MM.1S (cell line): ENCODE results near the gene VPS35L.

Experiments
- DNase-seq: peaks from one replicate; pipeline ENCODE4 v3.0.0-alpha.2; 2015
- H2AFZ ChIP-seq: fragments of 300-600 bp; sonication (generic); 2 replicates; pipeline ENCODE4 v1.6.0; 2016; ENCODE audit warnings: antibody characterized with exemption, low read length
- H3F3A ChIP-seq: fragments of 300-600 bp; sonication (generic); 2 replicates; pipeline ENCODE4 v1.6.1; 2016; ENCODE audit warnings: mild to moderate bottlenecking, antibody characterized with exemption, low read length, moderate library complexity, mixed read lengths; ENCODE audit not compliant: insufficient read depth
- H3K27ac ChIP-seq: fragments of 300-600 bp; sonication (generic); 2 replicates; pipeline ENCODE4 v1.5.1; 2016; ENCODE audit warnings: mild to moderate bottlenecking, low read length
- H3K27me3 ChIP-seq: fragments of 300-600 bp; sonication (generic); replicated peaks from 2 replicates; pipeline ENCODE4 v1.6.0; 2016; ENCODE audit warnings: low read length; ENCODE audit not compliant: insufficient read depth
- H3K36me3 ChIP-seq: fragments of 300-600 bp; sonication (generic); replicated peaks from 2 replicates; pipeline ENCODE4 v1.6.1; 2016; ENCODE audit warnings: mild to moderate bottlenecking, low read length, mixed read lengths; ENCODE audit not compliant: insufficient read depth
- H3K4me1 ChIP-seq: fragments of 300-600 bp; sonication (generic); 2 replicates; pipeline ENCODE4 v1.6.1; 2016; ENCODE audit warnings: low read length, mixed read lengths
- H3K4me2 ChIP-seq: fragments of 300-600 bp; sonication (generic); 2 replicates; pipeline ENCODE4 v1.6.0; 2016; ENCODE audit warnings: low read depth, low read length
- H3K4me3 ChIP-seq: fragments of 300-600 bp; sonication (generic); 2 replicates; pipeline ENCODE4 v1.5.1; 2016; ENCODE audit warnings: low read length, mixed read lengths
- H3K79me2 ChIP-seq: fragments of 300-600 bp; sonication (generic); 2 replicates; pipeline ENCODE4 v1.6.1; 2016; ENCODE audit warnings: mixed run types, low read length, mixed read lengths
- H3K9ac ChIP-seq: fragments of 300-600 bp; sonication (generic); 2 replicates; pipeline ENCODE4 v1.6.1; 2016; ENCODE audit warnings: low read length, mixed read lengths
- H3K9me2 ChIP-seq: fragments of 300-600 bp; sonication (generic); replicated peaks from 2 replicates; pipeline ENCODE4 v1.6.1; 2016; ENCODE audit warnings: mild to moderate bottlenecking, low read length, mixed read lengths; ENCODE audit not compliant: insufficient read depth
- H3K9me3 ChIP-seq: fragments of 300-600 bp; sonication (generic); replicated peaks from 2 replicates; pipeline ENCODE4 v1.6.1; 2016; ENCODE audit warnings: mild to moderate bottlenecking, low read length, mixed read lengths; ENCODE audit not compliant: insufficient read depth
- H4K20me1 ChIP-seq: fragments of 300-600 bp; sonication (generic); 2 replicates; pipeline ENCODE4 v1.6.1; 2016; ENCODE audit warnings: mild to moderate bottlenecking, low read length, moderate library complexity, mixed read lengths; ENCODE audit not compliant: insufficient read depth
- EZH2 ChIP-seq: fragments of 300-600 bp; sonication (generic); optimal IDR thresholded peaks from 2 replicates; pipeline ENCODE3; 2017; ENCODE audit warnings: low read depth, mild to moderate bottlenecking, antibody characterized with exemption, low read length, mixed read lengths
- EZH2phosphoT487 ChIP-seq: fragments of 300-600 bp; sonication (generic); IDR thresholded peaks from 2 replicates; pipeline ENCODE4 v1.6.1; 2018; ENCODE audit warnings: antibody characterized with exemption, low read length
- TF ChIP-seq, protein P1 (sequence below): fragments of 300-600 bp; sonication (generic); IDR thresholded peaks from 2 replicates; pipeline ENCODE4 v1.5.1; 2016; ENCODE audit warnings: antibody characterized with exemption, low read length, mixed read lengths

VPS35L gene

DNA sequence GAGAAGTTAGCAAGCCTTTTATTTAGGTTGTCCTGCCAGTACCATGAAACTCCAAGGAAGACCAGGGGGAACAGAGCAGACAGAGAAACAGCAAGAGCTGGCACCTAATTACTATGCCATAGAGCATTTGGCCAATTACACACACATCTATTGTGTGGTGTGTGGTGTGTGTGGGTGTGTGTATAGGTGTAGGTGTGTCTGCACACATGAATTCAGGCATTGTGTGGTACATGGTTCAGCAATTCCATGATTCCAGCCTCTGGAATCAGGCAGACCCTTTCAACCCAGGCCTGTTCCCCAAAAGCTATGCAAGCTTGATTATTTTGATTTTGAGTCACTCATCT lies 188.3 kb downstream of the VPS35L start:
- Histone ChIP-seq H3K36me3 (no peaks in the 10 kb centered on the region), H3K4me1 (no peaks in the 10 kb centered on the region), H3K27me3 (no peaks in the 10 kb centered on the region), H4K20me1 (no peaks in the 10 kb centered on the region), H2AFZ (no peak overlapping the region), H3K27ac (no peak overlapping the region), H3K9ac (no peak overlapping the region), H3K79me2 (no peaks in the 10 kb centered on the region), H3K9me2 (no peaks in the 10 kb centered on the region), H3F3A (no peaks in the 10 kb centered on the region), H3K4me3 (no peak overlapping the region), H3K4me2 (no peak overlapping the region), H3K9me3 (no peaks in the 10 kb centered on the region)
- DNase-seq, result no peak
- TF ChIP-seq EZH2phosphoT487, result no peak
- no peak for TF ChIP-seq EZH2
- TF ChIP-seq, protein P1, sequence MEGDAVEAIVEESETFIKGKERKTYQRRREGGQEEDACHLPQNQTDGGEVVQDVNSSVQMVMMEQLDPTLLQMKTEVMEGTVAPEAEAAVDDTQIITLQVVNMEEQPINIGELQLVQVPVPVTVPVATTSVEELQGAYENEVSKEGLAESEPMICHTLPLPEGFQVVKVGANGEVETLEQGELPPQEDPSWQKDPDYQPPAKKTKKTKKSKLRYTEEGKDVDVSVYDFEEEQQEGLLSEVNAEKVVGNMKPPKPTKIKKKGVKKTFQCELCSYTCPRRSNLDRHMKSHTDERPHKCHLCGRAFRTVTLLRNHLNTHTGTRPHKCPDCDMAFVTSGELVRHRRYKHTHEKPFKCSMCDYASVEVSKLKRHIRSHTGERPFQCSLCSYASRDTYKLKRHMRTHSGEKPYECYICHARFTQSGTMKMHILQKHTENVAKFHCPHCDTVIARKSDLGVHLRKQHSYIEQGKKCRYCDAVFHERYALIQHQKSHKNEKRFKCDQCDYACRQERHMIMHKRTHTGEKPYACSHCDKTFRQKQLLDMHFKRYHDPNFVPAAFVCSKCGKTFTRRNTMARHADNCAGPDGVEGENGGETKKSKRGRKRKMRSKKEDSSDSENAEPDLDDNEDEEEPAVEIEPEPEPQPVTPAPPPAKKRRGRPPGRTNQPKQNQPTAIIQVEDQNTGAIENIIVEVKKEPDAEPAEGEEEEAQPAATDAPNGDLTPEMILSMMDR, result no peak

DNA sequence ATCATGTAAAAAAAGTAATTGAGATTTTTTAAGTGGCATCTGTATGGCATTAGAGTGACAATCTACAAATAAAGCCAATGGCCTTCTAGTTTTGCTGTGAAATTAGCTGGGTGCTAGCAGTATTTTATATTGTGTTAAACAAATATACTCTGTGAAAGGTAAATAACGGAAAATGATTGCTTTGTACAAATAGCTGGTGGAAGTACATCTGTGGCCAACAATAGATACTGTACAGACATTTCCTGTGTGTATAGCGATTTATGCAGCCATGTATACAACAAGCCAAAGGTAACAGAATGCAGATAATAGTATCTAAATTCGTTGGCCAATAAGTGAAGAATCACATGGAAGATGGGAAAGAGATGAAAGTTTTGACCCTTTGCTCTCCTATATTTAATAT lies 189.2 kb downstream of the VPS35L start:
- Histone ChIP-seq H3K9me2 (no peaks in the 10 kb centered on the region), H3K4me1 (no peaks in the 10 kb centered on the region), H3K27me3 (no peaks in the 10 kb centered on the region), H3K79me2 (no peaks in the 10 kb centered on the region), H3K4me3 (no peak overlapping the region), H2AFZ (no peak overlapping the region), H3K9ac (no peak overlapping the region), H3F3A (no peaks in the 10 kb centered on the region), H3K36me3 (no peaks in the 10 kb centered on the region), H3K27ac (no peak overlapping the region), H3K4me2 (no peak overlapping the region), H4K20me1 (no peaks in the 10 kb centered on the region), H3K9me3 (no peaks in the 10 kb centered on the region)
- no peak for TF ChIP-seq EZH2phosphoT487
- no peak for TF ChIP-seq EZH2
- TF ChIP-seq, protein P1, result no peak
- DNase-seq, result no peak

DNA sequence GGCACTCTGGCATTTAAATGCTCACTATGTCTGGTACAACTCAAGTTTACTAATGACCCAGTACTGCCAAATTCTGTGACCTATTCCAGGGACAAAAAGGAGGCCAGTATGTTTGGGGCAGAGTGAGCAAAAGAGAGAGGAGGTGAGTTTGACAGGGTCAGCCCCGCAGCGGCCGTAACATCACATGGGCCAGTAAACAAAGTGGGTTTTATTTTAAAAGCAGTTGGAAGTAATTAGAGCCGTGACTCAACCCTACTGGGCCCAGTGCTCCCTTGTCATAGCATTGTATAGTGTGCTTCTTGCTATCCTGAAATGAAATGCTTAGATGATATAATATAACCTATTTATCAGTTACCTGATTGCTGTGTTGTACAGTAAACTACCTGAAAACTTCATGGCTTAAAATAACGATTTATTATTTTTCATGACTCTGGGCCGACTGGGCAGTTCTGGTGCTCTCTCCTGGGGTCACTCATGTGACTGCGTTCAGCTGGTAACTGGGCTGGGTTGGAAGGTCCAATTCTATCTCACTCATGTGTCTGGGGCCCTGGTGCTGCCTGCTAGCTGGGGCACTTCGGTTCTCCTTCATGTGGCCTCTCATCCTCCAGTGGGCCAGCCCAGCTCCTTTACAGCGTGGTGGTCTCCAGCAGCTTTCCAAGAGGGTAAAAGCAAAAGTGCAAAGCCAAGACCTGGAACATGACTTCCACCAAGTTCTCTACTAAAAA lies 189.9 kb downstream of the VPS35L start:
- no peak overlapping the region for H3K4me3 ChIP-seq

More for the DNA sequence above, 189.9 kb downstream of the VPS35L start:
- H3K9me3 ChIP-seq, result no peaks in the 10 kb centered on the region
- H2AFZ ChIP-seq, result no peak overlapping the region
- H3K27me3 ChIP-seq, result no peaks in the 10 kb centered on the region
- H3K27ac ChIP-seq, result no peak overlapping the region
- no peak for DNase-seq
- H3K9me2 ChIP-seq, result no peaks in the 10 kb centered on the region
- no peaks in the 10 kb centered on the region for H3K79me2 ChIP-seq
- no peaks in the 10 kb centered on the region for H3K4me1 ChIP-seq
- H4K20me1 ChIP-seq, result no peaks in the 10 kb centered on the region
- no peaks in the 10 kb centered on the region for H3F3A ChIP-seq
- H3K9ac ChIP-seq, result no peak overlapping the region
- H3K36me3 ChIP-seq, result no peaks in the 10 kb centered on the region
- H3K4me2 ChIP-seq, result no peak overlapping the region
- no peak for TF ChIP-seq EZH2phosphoT487
- TF ChIP-seq EZH2, result no peak
- TF ChIP-seq, protein P1, result no peak
